K562 (cell line): ENCODE measurements around the gene PDIA2. TPM values are rescaled to one million over a fixed set of nuclear protein-coding genes. Genes with fewer than 3 reads are reported as not detected.
A peak's percentile ranks its signal among the peaks of the same experiment; 100 is the strongest.

Experiments
- ATAC-seq: fragments of 200-7000 bp; cut with Tn5 transposase; 3 replicates; pipeline ENCODE4 v1.9.1; 2020; ENCODE audit warnings: moderate library complexity
- BruUV-seq: library from RNA; stranded (reverse); fragments of 400-500 nt; replicated peaks from 2 replicates; lab custom pipeline; 2021; lab: Mats Ljungman, UMichigan
- CTCF ChIA-PET: fragments of 300-600 bp; formaldehyde crosslinking; extraction: SDS; loops from one replicate; lab custom pipeline; 2021; ENCODE audit warnings: low intra/inter-chr PET ratio; lab: Yijun Ruan, JAX
- POLR2A ChIA-PET: fragments of 300-600, 350-650 bp; sonication (Branson Sonifier 250); formaldehyde crosslinking; extraction: SDS; loops from one replicate; lab custom pipeline; 2021; ENCODE audit warnings: antibody characterized with exemption, inconsistent platforms; lab: Yijun Ruan, JAX
- DNase-seq, 4 experiments: peaks; one replicate each; pipeline versions ENCODE4 v3.0.0 to v3.0.0-alpha.2; 2011 to 2018; ENCODE audit warnings: low spot score in 3 of 4, mixed read lengths in 3 of 4; ENCODE audit errors: extremely low read depth in 1 of 4
- FAIRE-seq: peaks from 2 replicates; lab custom pipeline; 2011; peaks lifted over from hg19 to GRCh38; lab: Jason Lieb, UNC
- H2AFZ ChIP-seq: 2 replicates; pipeline ENCODE4 v1.6.0; 2011; ENCODE audit warnings: low read depth, low read length, control low read depth, inconsistent platforms
- H3K27ac ChIP-seq: fragments of 200-600 bp; 3 replicates; pipeline ENCODE4 v1.8.0; 2011; ENCODE audit warnings: low read depth, mild to moderate bottlenecking, control low read depth, inconsistent platforms, low read length, moderate library complexity, mixed read lengths; ENCODE audit errors: extremely low read depth
- H3K27me3 ChIP-seq, 2 experiments: fragments of 300-600 bp in 1 of 2; 2 replicates in 1 of 2; 3 replicates in 1 of 2; pipeline versions ENCODE4 v1.6.0 to v1.8.0; 2011; ENCODE audit warnings: inconsistent platforms in 2 of 2, low read length in 2 of 2, mild to moderate bottlenecking in 1 of 2, mixed read lengths in 1 of 2, moderate library complexity in 1 of 2; ENCODE audit not compliant: control insufficient read depth in 2 of 2, insufficient read depth in 2 of 2
- H3K36me3 ChIP-seq: fragments of 300-600 bp; 3 replicates; pipeline ENCODE4 v1.8.0; 2011; ENCODE audit warnings: mild to moderate bottlenecking, low read length, inconsistent platforms; ENCODE audit not compliant: control insufficient read depth, insufficient read depth
- H3K4me1 ChIP-seq, 2 experiments: fragments of 200-600 bp in 1 of 2; replicated peaks in 1 of 2; 2 replicates in 1 of 2; 3 replicates in 1 of 2; pipeline versions ENCODE4 v1.5.1 to v1.8.0; 2011; ENCODE audit warnings: inconsistent platforms in 2 of 2, low read length in 2 of 2, mild to moderate bottlenecking in 1 of 2, mixed read lengths in 1 of 2, moderate library complexity in 1 of 2; ENCODE audit not compliant: control insufficient read depth in 2 of 2, insufficient read depth in 2 of 2
- H3K4me2 ChIP-seq: 2 replicates; pipeline ENCODE4 v1.6.1; 2011; ENCODE audit warnings: low read length, control low read depth, inconsistent platforms, mixed read lengths; ENCODE audit not compliant: insufficient read depth
- H3K4me3 ChIP-seq: fragments of 200-600 bp; sonication (generic), shearing (Covaris generic); 2 replicates; pipeline ENCODE4 v1.5.1; 2016; ENCODE audit warnings: control low read depth, inconsistent platforms
- H3K79me2 ChIP-seq: fragments of 200-600 bp; 3 replicates; pipeline ENCODE4 v1.8.0; 2011; ENCODE audit warnings: low read length, inconsistent platforms; ENCODE audit not compliant: control insufficient read depth, insufficient read depth
- H3K9ac ChIP-seq, 2 experiments: 2 replicates each; pipeline versions ENCODE4 v1.6.0 to v1.6.1; 2011; ENCODE audit warnings: low read depth in 2 of 2, low read length in 2 of 2, control low read depth in 1 of 2, inconsistent platforms in 1 of 2, mild to moderate bottlenecking in 1 of 2, mixed read lengths in 1 of 2; ENCODE audit not compliant: insufficient read depth in 1 of 2
- H3K9me1 ChIP-seq: one replicate; pipeline ENCODE4 v1.6.0; 2011; ENCODE audit warnings: inconsistent platforms, mild to moderate bottlenecking, low read length, moderate library complexity; ENCODE audit not compliant: control insufficient read depth, insufficient read depth
- H3K9me3 ChIP-seq: replicated peaks from 2 replicates; pipeline ENCODE4 v1.5.1; 2011; ENCODE audit warnings: low read depth, low read length, inconsistent platforms; ENCODE audit not compliant: control insufficient read depth, insufficient read depth
- H4K20me1 ChIP-seq: replicated peaks from 2 replicates; pipeline ENCODE4 v1.6.1; 2011; ENCODE audit warnings: low read length, inconsistent platforms, mixed read lengths; ENCODE audit not compliant: control insufficient read depth, insufficient read depth
- CHD1 ChIP-seq: fragments of 200-600 bp; sonication (generic); IDR thresholded peaks from one replicate; pipeline ENCODE4 v1.6.1; 2012; ENCODE audit warnings: mild to moderate bottlenecking, moderate library complexity, low read length, inconsistent platforms
- CSDE1 ChIP-seq, 2 experiments: fragments of 450-650 bp; IDR thresholded peaks; 2 replicates each; pipeline ENCODE4 v1.6.1; 2016; ENCODE audit warnings: mild to moderate bottlenecking in 1 of 2
- CTCFL ChIP-seq: IDR thresholded peaks from 2 replicates; pipeline ENCODE4 v1.6.1; 2011; ENCODE audit warnings: borderline replicate concordance, low read depth, mild to moderate bottlenecking, moderate library complexity, low read length; ENCODE audit not compliant: insufficient read depth, poor library complexity, severe bottlenecking
- DACH1 ChIP-seq: fragments of 450-650 bp; IDR thresholded peaks from 2 replicates; pipeline ENCODE4 v1.6.1; 2018; ENCODE audit not compliant: partially characterized antibody
- EHMT2 ChIP-seq: fragments of 450-650 bp; IDR thresholded peaks from 2 replicates; pipeline ENCODE4 v1.6.1; 2018; ENCODE audit warnings: antibody characterized with exemption
- FOXA1 ChIP-seq: fragments of 450-650 bp; IDR thresholded peaks from 2 replicates; pipeline ENCODE4 v1.6.1; 2016; ENCODE audit warnings: mild to moderate bottlenecking, borderline replicate concordance
- HES1 ChIP-seq: fragments of 450-650 bp; IDR thresholded peaks from 2 replicates; pipeline ENCODE4 v1.6.1; 2016; ENCODE audit warnings: low read depth, mild to moderate bottlenecking, moderate library complexity
- MIER1 ChIP-seq: fragments of 450-650 bp; IDR thresholded peaks from 2 replicates; pipeline ENCODE4 v1.6.1; 2016; ENCODE audit warnings: antibody characterized with exemption, mild to moderate bottlenecking, low read depth
- NR1H2 ChIP-seq: sonication (generic); formaldehyde crosslinking; IDR thresholded peaks from 2 replicates; pipeline ENCODE4 v1.4.0; 2020; ENCODE audit warnings: mild to moderate bottlenecking, missing genetic modification reagents
- NR4A1 ChIP-seq, 2 experiments: fragments of 250-450 bp in 1 of 2; fragments of 450-650 bp in 1 of 2; sonication (Bioruptor Pico) in 1 of 2; IDR thresholded peaks; 2 replicates each; pipeline versions ENCODE4 v1.4.0 to v1.6.1; 2016 to 2020; ENCODE audit warnings: mild to moderate bottlenecking in 2 of 2, missing compliant biosample characterization in 1 of 2, missing genetic modification characterization in 1 of 2, moderate library complexity in 1 of 2
- RBFOX2 ChIP-seq: fragments of 200-400 bp; formaldehyde crosslinking; IDR thresholded peaks from 2 replicates; pipeline ENCODE4 v1.6.1; 2017; ENCODE audit warnings: low read depth, mild to moderate bottlenecking, low read length, moderate library complexity
- RFX1 ChIP-seq: fragments of 450-650 bp; IDR thresholded peaks from 2 replicates; pipeline ENCODE4 v1.6.1; 2016; ENCODE audit warnings: mild to moderate bottlenecking, moderate library complexity
- RHOXF2B ChIP-seq: fragments of 250-450 bp; sonication (Bioruptor Pico); conservative IDR thresholded peaks from 2 replicates; pipeline ENCODE4 v1.5.1; 2021
- SAFB ChIP-seq: fragments of 200-400 bp; formaldehyde crosslinking; IDR thresholded peaks from 2 replicates; pipeline ENCODE4 v1.6.1; 2017; ENCODE audit warnings: low read depth, low read length, borderline replicate concordance
- SMARCB1 ChIP-seq: IDR thresholded peaks from 2 replicates; pipeline ENCODE4 v1.6.1; 2011; ENCODE audit warnings: improper control_type of control experiment, low read depth; ENCODE audit not compliant: insufficient read length
- SREBF2 ChIP-seq: sonication (generic); formaldehyde crosslinking; IDR thresholded peaks from 2 replicates; pipeline ENCODE4 v1.4.0; 2020; ENCODE audit warnings: mild to moderate bottlenecking, missing genetic modification reagents
- TAL1 ChIP-seq: fragments of 450-650 bp; IDR thresholded peaks from 2 replicates; pipeline ENCODE4 v1.6.1; 2016; ENCODE audit warnings: mild to moderate bottlenecking
- ZNF764 ChIP-seq: fragments of 250-450 bp; sonication (Bioruptor Pico); IDR thresholded peaks from 2 replicates; pipeline ENCODE4 v1.4.0; 2020; ENCODE audit warnings: low read depth, mild to moderate bottlenecking, moderate library complexity
- WGBS: fragments of 100-300 bp; shearing (Covaris generic); methylation state at CpG from one replicate; pipeline ENCODE4 v1.1.6; 2016; ENCODE audit warnings: low coverage, mixed read lengths; ENCODE audit not compliant: insufficient coverage; ENCODE audit errors: missing lambda C conversion rate; 5-methylcytosine and 5-hydroxymethylcytosine counted together
- in situ Hi-C: fragments of 300-500 bp; cut with MboI; formaldehyde crosslinking; loops from 4 replicates; pipeline ENCODE4 v1.15.0; 2018; ENCODE audit warnings: inconsistent platforms, mixed read lengths
- intact Hi-C: fragments of 100-400 bp; cut with micrococcal nuclease; formaldehyde crosslinking; loops from 2 replicates; pipeline ENCODE4 v1.14.2; 2022
- polyA plus RNA-seq, 8 experiments: library from polyadenylated mRNA; depleted of rRNA in 4 of 8; stranded (reverse) in 5 of 8; unstranded in 3 of 8; fragments of >200 nt; fragmentation: Nextera tagmentation in 2 of 8; fragmentation: Illumina TruSeq in 1 of 8; extraction: Ambion mirVana in 2 of 8; extraction: Trizol in 1 of 8; gene quantifications; 2 replicates each; pipeline versions ENCODE4 v1.2.1 to v1.2.3, GENCODE V29; 2011 to 2014; ENCODE audit warnings: inconsistent platforms in 1 of 8, missing spikeins in 1 of 8
- total RNA-seq, 7 experiments: library from RNA; depleted of rRNA in 6 of 7; stranded (reverse); fragments of >200 nt in 6 of 7; fragmentation: Illumina TruSeq in 2 of 7; extraction: Trizol in 2 of 7; gene quantifications; 2 replicates each; pipeline versions ENCODE4 v1.2.1 to v1.2.3, GENCODE V29; 2011 to 2021; ENCODE audit warnings: low replicate concordance in 1 of 7
- TF ChIP-seq, protein P1 (sequence below): sonication (generic); formaldehyde crosslinking; IDR thresholded peaks from 2 replicates; pipeline ENCODE4 v1.8.0; 2022; ENCODE audit warnings: mild to moderate bottlenecking, missing genetic modification reagents
- TF ChIP-seq, protein P2 (sequence below): fragments of 250-450 bp; sonication (Bioruptor Pico); IDR thresholded peaks from 2 replicates; pipeline ENCODE4 v1.8.0; 2021; ENCODE audit warnings: borderline replicate concordance, mild to moderate bottlenecking, moderate library complexity; ENCODE audit not compliant: poor library complexity, severe bottlenecking

Gene PDIA2
- total and polyA plus RNA-seq, 9 of the 15 experiments (the other 6 are each of a cell fraction or from before 2014, with no cell fraction given), result 0.13 to 0.92 (median 0.23) TPM; not detected in 4

- Histone ChIP-seq H3K9ac (peak overlapping the region; percentile 63 to 89), H3K9me3 (no peaks in the 10 kb centered on the region), H3K9me1 (peaks cover 10% of the 10 kb centered on the region), H4K20me1 (peaks cover 49% of the 10 kb centered on the region; the same call in 1 of the 2 replicates), H3K4me3 (peak overlapping the region; percentile 28), H3K79me2 (peaks cover 88% of the 10 kb centered on the region), H3K27ac (peak overlapping the region; percentile 86), H3K4me2 (peak overlapping the region; percentile 74), H3K27me3 (no peaks in the 10 kb centered on the region), H3K36me3 (peaks cover 33% of the 10 kb centered on the region), H3K4me1 (peaks cover 24 to 57% of the 10 kb centered on the region in 2 experiments), H2AFZ (peak overlapping the region; percentile 63; the same call in 1 of the 2 replicates)
- BruUV-seq, result no TSS peak
- ATAC-seq, result no peak
- 15% methylated on average over 17 of the region's 17 CpGs for WGBS
- ChIA-PET CTCF (no interaction called here), POLR2A (interaction anchor here (0.6 to 1.4 kb wide), 5 partner anchors 11 to 231 kb away, joined by 3 to 4 read pairs (median 3); no protein-coding TSS in a partner anchor)
- intact Hi-C loops (no loop called here), in situ Hi-C loops (no loop called here)
- no peak for FAIRE-seq
- no peak for DNase-seq
- TF ChIP-seq RHOXF2B (CRISPR knock-in tag), result 0 out of 2 replicates have a peak, but pooled peaks have one; percentile 10
- TF ChIP-seq, protein P1, sequence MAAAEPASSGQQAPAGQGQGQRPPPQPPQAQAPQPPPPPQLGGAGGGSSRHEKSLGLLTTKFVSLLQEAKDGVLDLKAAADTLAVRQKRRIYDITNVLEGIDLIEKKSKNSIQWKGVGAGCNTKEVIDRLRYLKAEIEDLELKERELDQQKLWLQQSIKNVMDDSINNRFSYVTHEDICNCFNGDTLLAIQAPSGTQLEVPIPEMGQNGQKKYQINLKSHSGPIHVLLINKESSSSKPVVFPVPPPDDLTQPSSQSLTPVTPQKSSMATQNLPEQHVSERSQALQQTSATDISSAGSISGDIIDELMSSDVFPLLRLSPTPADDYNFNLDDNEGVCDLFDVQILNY (CRISPR knock-in tag), result no peak
- TF ChIP-seq RFX1, result no peak
- TF ChIP-seq SAFB, result no peak
- peak; percentile 79; the same call in 1 of the 2 replicates for TF ChIP-seq NR1H2 (CRISPR knock-in tag)
- TF ChIP-seq EHMT2, result no peak
- TF ChIP-seq DACH1, result no peak
- TF ChIP-seq, protein P2, sequence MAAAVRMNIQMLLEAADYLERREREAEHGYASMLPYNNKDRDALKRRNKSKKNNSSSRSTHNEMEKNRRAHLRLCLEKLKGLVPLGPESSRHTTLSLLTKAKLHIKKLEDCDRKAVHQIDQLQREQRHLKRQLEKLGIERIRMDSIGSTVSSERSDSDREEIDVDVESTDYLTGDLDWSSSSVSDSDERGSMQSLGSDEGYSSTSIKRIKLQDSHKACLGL (CRISPR knock-in tag), result peak; percentile 16
- no peak for TF ChIP-seq CSDE1 (IDR thresholded peaks at IDR 0.05)
- TF ChIP-seq SMARCB1, result no peak
- TF ChIP-seq RBFOX2, result peak; percentile 52
- no peak for TF ChIP-seq ZNF764
- TF ChIP-seq TAL1, result no peak
- TF ChIP-seq MIER1, result peak; percentile 70; the same call in 1 of the 2 replicates
- TF ChIP-seq HES1, result no peak
- peak; percentile 9; the same call in 1 of the 2 replicates for TF ChIP-seq SREBF2
- no peak for TF ChIP-seq NR4A1 (CRISPR knock-in tag; IDR thresholded peaks at IDR 0.05)
- TF ChIP-seq NR4A1 (tag; IDR thresholded peaks at IDR 0.05), result 0 out of 2 replicates have a peak, but pooled peaks have one; percentile 36
- peak; percentile 27 for TF ChIP-seq CHD1
- TF ChIP-seq FOXA1, result no peak
- no peak for TF ChIP-seq CTCFL
Observed at GRCh38 chr16:324201-324450, 41.2 kb downstream of the PDIA2 start.
